GM12878 (cell line): ENCODE results near the gene MIPOL1. TPM values are rescaled to one million over a fixed set of nuclear protein-coding genes. Genes with fewer than 3 reads are reported as not detected.

Experiments
- ATAC-seq: fragments of 200-7000 bp; cut with Tn5 transposase; 3 replicates; pipeline ENCODE4 v1.9.1; 2020; ENCODE audit warnings: mild to moderate bottlenecking, moderate library complexity
- BruUV-seq: library from RNA; stranded (reverse); fragments of 400-500 nt; replicated peaks from 2 replicates; lab custom pipeline; 2021; lab: Mats Ljungman, UMichigan
- CTCF ChIA-PET: fragments of 300-600 bp; sonication (Branson Sonifier 250); formaldehyde crosslinking; extraction: SDS; loops from one replicate; lab custom pipeline; 2021; ENCODE audit warnings: inconsistent platforms; lab: Yijun Ruan, JAX
- POLR2A ChIA-PET: fragments of 350-600 bp; formaldehyde crosslinking; extraction: SDS; loops from one replicate; lab custom pipeline; 2021; ENCODE audit warnings: inconsistent platforms; lab: Charles Lee
- RAD21 ChIA-PET: fragments of 300-600 bp; sonication (Branson Sonifier 250); formaldehyde crosslinking; loops from one replicate; lab custom pipeline; 2023; ENCODE audit warnings: antibody characterized with exemption; ENCODE audit not compliant: unreplicated experiment; lab: Charles Lee
- SMC1A ChIA-PET: fragments of 300-600 bp; sonication (Branson Sonifier 250); formaldehyde crosslinking; loops from one replicate; lab custom pipeline; 2023; ENCODE audit not compliant: unreplicated experiment, uncharacterized antibody; lab: Charles Lee
- DNase-seq: peaks from one replicate; pipeline ENCODE4 v3.0.0-alpha.2; 2011; ENCODE audit warnings: low read depth, low spot score
- FAIRE-seq: peaks from 3 replicates; lab custom pipeline; 2011; peaks lifted over from hg19 to GRCh38; lab: Jason Lieb, UNC
- H2AFZ ChIP-seq: 2 replicates; pipeline ENCODE4 v1.6.0; 2011; ENCODE audit warnings: low read depth, low read length, control low read depth; ENCODE audit not compliant: control insufficient read depth
- H3K27ac ChIP-seq: 2 replicates; pipeline ENCODE4 v1.5.1; 2011; ENCODE audit warnings: control low read depth; ENCODE audit not compliant: control insufficient read depth, insufficient read depth
- H3K27me3 ChIP-seq, 2 experiments: replicated peaks in 1 of 2; 2 replicates each; pipeline versions ENCODE4 v1.6.0 to v1.6.1; 2011; ENCODE audit warnings: low read length in 1 of 2; ENCODE audit not compliant: control insufficient read depth in 2 of 2, insufficient read depth in 2 of 2
- H3K36me3 ChIP-seq, 2 experiments: 2 replicates each; pipeline ENCODE4 v1.5.1; 2011; ENCODE audit warnings: low read length in 1 of 2; ENCODE audit not compliant: control insufficient read depth in 2 of 2, insufficient read depth in 2 of 2
- H3K4me1 ChIP-seq: 2 replicates; pipeline ENCODE4 v1.6.1; 2011; ENCODE audit warnings: mild to moderate bottlenecking, low read length, moderate library complexity, mixed read lengths; ENCODE audit not compliant: control insufficient read depth, insufficient read depth
- H3K4me2 ChIP-seq: 2 replicates; pipeline ENCODE4 v1.6.0; 2011; ENCODE audit warnings: control low read depth; ENCODE audit not compliant: control insufficient read depth, insufficient read depth
- H3K4me3 ChIP-seq: fragments of 200-600 bp; sonication (generic); 2 replicates; pipeline ENCODE4 v1.5.1; 2016
- H3K79me2 ChIP-seq: 2 replicates; pipeline ENCODE4 v1.6.0; 2011; ENCODE audit warnings: low read length; ENCODE audit not compliant: control insufficient read depth, insufficient read depth
- H3K9ac ChIP-seq: 2 replicates; pipeline ENCODE4 v1.8.0; 2011; ENCODE audit warnings: low read length, control low read depth, mixed read lengths; ENCODE audit not compliant: control insufficient read depth, insufficient read depth
- H3K9me3 ChIP-seq: replicated peaks from 3 replicates; pipeline ENCODE4 v1.5.1; 2011; ENCODE audit warnings: mild to moderate bottlenecking, low read length; ENCODE audit not compliant: control insufficient read depth, insufficient read depth
- H4K20me1 ChIP-seq: 2 replicates; pipeline ENCODE4 v1.6.0; 2011; ENCODE audit not compliant: control insufficient read depth, insufficient read depth
- ATF7 ChIP-seq: fragments of 450-650 bp; IDR thresholded peaks from 2 replicates; pipeline ENCODE4 v1.6.1; 2016; ENCODE audit warnings: low read depth, mild to moderate bottlenecking
- EP300 ChIP-seq, 2 experiments: fragments of 150-350 bp in 1 of 2; IDR thresholded peaks; 2 replicates each; pipeline ENCODE4 v1.6.1; 2011 to 2012; ENCODE audit warnings: low read depth in 2 of 2, low read length in 2 of 2, borderline replicate concordance in 1 of 2, improper control_type of control experiment in 1 of 2, inconsistent platforms in 1 of 2; ENCODE audit not compliant: control insufficient read depth in 1 of 2
- JUNB ChIP-seq: IDR thresholded peaks from 2 replicates; pipeline ENCODE4 v1.6.1; 2016; ENCODE audit warnings: antibody characterized with exemption, mild to moderate bottlenecking
- MEF2B ChIP-seq: fragments of 450-650 bp; IDR thresholded peaks from 2 replicates; pipeline ENCODE4 v1.6.1; 2018; ENCODE audit warnings: mild to moderate bottlenecking, moderate library complexity; ENCODE audit not compliant: partially characterized antibody, poor library complexity, severe bottlenecking
- MXI1 ChIP-seq: fragments of 150-350 bp; IDR thresholded peaks from 2 replicates; pipeline ENCODE4 v1.6.1; 2011; ENCODE audit warnings: low read depth, mild to moderate bottlenecking, inconsistent platforms, low read length, improper control_type of control experiment
- NBN ChIP-seq: fragments of 450-650 bp; IDR thresholded peaks from 2 replicates; pipeline ENCODE4 v1.6.1; 2016
- NFYA ChIP-seq: IDR thresholded peaks from 2 replicates; pipeline ENCODE4 v1.6.1; 2011; ENCODE audit warnings: low read depth, mild to moderate bottlenecking, low read length, improper control_type of control experiment, borderline replicate concordance
- NR2F1 ChIP-seq: fragments of 450-650 bp; conservative IDR thresholded peaks from 2 replicates; pipeline ENCODE4 v1.6.1; 2017; ENCODE audit warnings: mild to moderate bottlenecking
- PAX5 ChIP-seq: IDR thresholded peaks from 2 replicates; pipeline ENCODE4 v1.6.1; 2011; ENCODE audit warnings: low read depth, low read length, borderline replicate concordance
- RFX5 ChIP-seq: IDR thresholded peaks from 2 replicates; pipeline ENCODE4 v1.6.1; 2011; ENCODE audit warnings: low read depth, low read length, improper control_type of control experiment
- TARDBP ChIP-seq: IDR thresholded peaks from 2 replicates; pipeline ENCODE4 v1.6.1; 2016; ENCODE audit warnings: borderline replicate concordance
- ZBED1 ChIP-seq: IDR thresholded peaks from 2 replicates; pipeline ENCODE4 v1.6.1; 2016; ENCODE audit warnings: borderline replicate concordance
- ZNF217 ChIP-seq: fragments of 450-650 bp; IDR thresholded peaks from 2 replicates; pipeline ENCODE4 v1.6.1; 2017; ENCODE audit warnings: antibody characterized with exemption, mild to moderate bottlenecking
- WGBS: methylation state at CpG from one replicate; pipeline ENCODE4 v1.1.6; 2016; ENCODE audit warnings: low lambda C conversion rate; ENCODE audit not compliant: insufficient replicate concordance, insufficient coverage; ENCODE audit errors: missing lambda C conversion rate; 5-methylcytosine and 5-hydroxymethylcytosine counted together
- in situ Hi-C: fragments of 300-500 bp; cut with MboI; formaldehyde crosslinking; loops from 9 replicates; pipeline ENCODE4 v1.14.3; 2018; ENCODE audit warnings: mixed read lengths
- intact Hi-C: fragments of 100-400 bp; cut with micrococcal nuclease; formaldehyde crosslinking; loops from one replicate; pipeline ENCODE4 v1.14.2; 2022; ENCODE audit not compliant: unreplicated experiment
- polyA plus RNA-seq, 11 experiments: library from polyadenylated mRNA; depleted of rRNA in 4 of 11; unstranded in 6 of 11; stranded (reverse) in 5 of 11; fragments of >200 nt; fragmentation: Nextera tagmentation in 4 of 11; fragmentation: Illumina TruSeq in 1 of 11; extraction: Ambion mirVana in 4 of 11; extraction: Trizol in 1 of 11; gene quantifications; 1 replicate in 1 of 11; 2 replicates in 10 of 11; pipeline versions ENCODE4 v1.2.1 to v1.2.3, GENCODE V29; 2011 to 2016; ENCODE audit warnings: inconsistent platforms in 2 of 11, missing spikeins in 2 of 11, low read depth in 1 of 11
- total RNA-seq, 4 experiments: library from RNA; depleted of rRNA in 3 of 4; stranded (reverse); fragments of >200 nt in 3 of 4; fragmentation: Illumina TruSeq in 1 of 4; extraction: Trizol in 1 of 4; gene quantifications; 2 replicates each; pipeline versions ENCODE4 v1.2.1 to v1.2.3, GENCODE V29; 2013 to 2021
- TF ChIP-seq, protein P1 (sequence below), 3 experiments: IDR thresholded peaks in 2 of 3; conservative IDR thresholded peaks in 1 of 3; 2 replicates each; pipeline ENCODE4 v1.5.1; 2011; ENCODE audit warnings: low read depth in 3 of 3, low read length in 3 of 3, mild to moderate bottlenecking in 3 of 3, control low read depth in 2 of 3, moderate library complexity in 2 of 3, inconsistent platforms in 1 of 3, mixed read lengths in 1 of 3; ENCODE audit not compliant: control insufficient read depth in 2 of 3, insufficient read depth in 1 of 3; ENCODE audit errors: extremely low read depth in 1 of 3

The MIPOL1 gene
- total and polyA plus RNA-seq, 10 of the 15 experiments (the other 5 are each of a cell fraction or from before 2014, with no cell fraction given): 0.06 TPM; not detected in 9

DNA sequence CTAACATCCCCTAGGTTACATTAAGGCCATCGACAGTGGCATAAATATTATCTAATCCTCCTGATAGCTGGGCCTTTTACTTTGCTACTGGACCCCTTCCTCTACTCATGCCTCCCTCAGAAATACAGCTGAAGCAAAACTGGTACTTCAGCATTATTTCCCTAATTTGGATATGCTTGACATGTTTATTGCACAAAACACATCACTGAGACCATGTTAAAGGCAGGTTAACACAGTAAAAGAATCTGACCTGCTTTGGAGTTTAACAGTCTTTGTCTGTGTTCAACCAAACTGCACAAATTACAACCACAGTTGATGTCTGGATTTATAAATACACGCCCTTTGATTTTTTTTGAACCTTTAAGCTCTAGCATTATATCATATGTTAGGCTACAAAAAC, 240.7 kb downstream of the MIPOL1 start:
- H3K4me3 ChIP-seq: no peak overlapping the region
- ChIA-PET CTCF (no interaction called here), RAD21 (no interaction called here), POLR2A (no interaction called here), SMC1A (no interaction called here)
- no peak overlapping the region for H3K9ac ChIP-seq
- in situ Hi-C loops (no loop called here), intact Hi-C loops (no loop called here)
- no peaks in the 10 kb centered on the region for H3K79me2 ChIP-seq
- ATAC-seq: no peak
- BruUV-seq: no TSS peak
- no peaks in the 10 kb centered on the region for H3K9me3 ChIP-seq
- no peak overlapping the region for H3K4me2 ChIP-seq
- no peaks in the 10 kb centered on the region for H4K20me1 ChIP-seq
- H3K36me3 ChIP-seq: no peaks in the 10 kb centered on the region
- no peaks in the 10 kb centered on the region for H3K27me3 ChIP-seq
- 2% methylated on average over 2 of the region's 2 CpGs for WGBS
- no peak for DNase-seq
- no peak overlapping the region for H3K27ac ChIP-seq
- TF ChIP-seq ZNF217 (no peak), ATF7 (no peak), NR2F1 (no peak), ZBED1 (no peak), PAX5 (no peak), JUNB (no peak), RFX5 (no peak), NBN (no peak), MEF2B (no peak), EP300 (IDR thresholded peaks at IDR 0.05; ENCODE audit: borderline replicate concordance in 1 of 2, control insufficient read depth in 1 of 2, low read depth in 2 of 2, low read length in 2 of 2) (no peak), NFYA (no peak), MXI1 (no peak), TARDBP (no peak)
- TF ChIP-seq, protein P1, sequence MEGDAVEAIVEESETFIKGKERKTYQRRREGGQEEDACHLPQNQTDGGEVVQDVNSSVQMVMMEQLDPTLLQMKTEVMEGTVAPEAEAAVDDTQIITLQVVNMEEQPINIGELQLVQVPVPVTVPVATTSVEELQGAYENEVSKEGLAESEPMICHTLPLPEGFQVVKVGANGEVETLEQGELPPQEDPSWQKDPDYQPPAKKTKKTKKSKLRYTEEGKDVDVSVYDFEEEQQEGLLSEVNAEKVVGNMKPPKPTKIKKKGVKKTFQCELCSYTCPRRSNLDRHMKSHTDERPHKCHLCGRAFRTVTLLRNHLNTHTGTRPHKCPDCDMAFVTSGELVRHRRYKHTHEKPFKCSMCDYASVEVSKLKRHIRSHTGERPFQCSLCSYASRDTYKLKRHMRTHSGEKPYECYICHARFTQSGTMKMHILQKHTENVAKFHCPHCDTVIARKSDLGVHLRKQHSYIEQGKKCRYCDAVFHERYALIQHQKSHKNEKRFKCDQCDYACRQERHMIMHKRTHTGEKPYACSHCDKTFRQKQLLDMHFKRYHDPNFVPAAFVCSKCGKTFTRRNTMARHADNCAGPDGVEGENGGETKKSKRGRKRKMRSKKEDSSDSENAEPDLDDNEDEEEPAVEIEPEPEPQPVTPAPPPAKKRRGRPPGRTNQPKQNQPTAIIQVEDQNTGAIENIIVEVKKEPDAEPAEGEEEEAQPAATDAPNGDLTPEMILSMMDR (IDR thresholded peaks at IDR 0.05 in 2 of 3, conservative IDR thresholded peaks at IDR 0.05 in 1 of 3; ENCODE audit: control insufficient read depth in 2 of 3, extremely low read depth in 1 of 3, insufficient read depth in 1 of 3, low read depth in 3 of 3, low read length in 3 of 3): no peak
- FAIRE-seq: no peak
- H3K4me1 ChIP-seq: no peaks in the 10 kb centered on the region
- H2AFZ ChIP-seq: no peak overlapping the region
